Stimulated activated CD4-positive, alpha-beta T cell treated with anti-CD3 and anti-CD28 coated beads, Interleukin-4, amount 100 ng/mL, for 48 hours (primary cell): ENCODE measurements around the gene SERPINA6.
"Not testable (repeated sequence)": the region's sequence is repeated elsewhere in the genome, so short reads cannot be mapped to it uniquely, and the experiment has no call there.

Source experiments
- DNase-seq, 2 donors: peaks; one replicate each; pipeline ENCODE4 v3.0.0-alpha.2; 2020; ENCODE audit warnings: low read depth in 2 of 2

SERPINA6 gene, protein sequence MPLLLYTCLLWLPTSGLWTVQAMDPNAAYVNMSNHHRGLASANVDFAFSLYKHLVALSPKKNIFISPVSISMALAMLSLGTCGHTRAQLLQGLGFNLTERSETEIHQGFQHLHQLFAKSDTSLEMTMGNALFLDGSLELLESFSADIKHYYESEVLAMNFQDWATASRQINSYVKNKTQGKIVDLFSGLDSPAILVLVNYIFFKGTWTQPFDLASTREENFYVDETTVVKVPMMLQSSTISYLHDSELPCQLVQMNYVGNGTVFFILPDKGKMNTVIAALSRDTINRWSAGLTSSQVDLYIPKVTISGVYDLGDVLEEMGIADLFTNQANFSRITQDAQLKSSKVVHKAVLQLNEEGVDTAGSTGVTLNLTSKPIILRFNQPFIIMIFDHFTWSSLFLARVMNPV

DNA sequence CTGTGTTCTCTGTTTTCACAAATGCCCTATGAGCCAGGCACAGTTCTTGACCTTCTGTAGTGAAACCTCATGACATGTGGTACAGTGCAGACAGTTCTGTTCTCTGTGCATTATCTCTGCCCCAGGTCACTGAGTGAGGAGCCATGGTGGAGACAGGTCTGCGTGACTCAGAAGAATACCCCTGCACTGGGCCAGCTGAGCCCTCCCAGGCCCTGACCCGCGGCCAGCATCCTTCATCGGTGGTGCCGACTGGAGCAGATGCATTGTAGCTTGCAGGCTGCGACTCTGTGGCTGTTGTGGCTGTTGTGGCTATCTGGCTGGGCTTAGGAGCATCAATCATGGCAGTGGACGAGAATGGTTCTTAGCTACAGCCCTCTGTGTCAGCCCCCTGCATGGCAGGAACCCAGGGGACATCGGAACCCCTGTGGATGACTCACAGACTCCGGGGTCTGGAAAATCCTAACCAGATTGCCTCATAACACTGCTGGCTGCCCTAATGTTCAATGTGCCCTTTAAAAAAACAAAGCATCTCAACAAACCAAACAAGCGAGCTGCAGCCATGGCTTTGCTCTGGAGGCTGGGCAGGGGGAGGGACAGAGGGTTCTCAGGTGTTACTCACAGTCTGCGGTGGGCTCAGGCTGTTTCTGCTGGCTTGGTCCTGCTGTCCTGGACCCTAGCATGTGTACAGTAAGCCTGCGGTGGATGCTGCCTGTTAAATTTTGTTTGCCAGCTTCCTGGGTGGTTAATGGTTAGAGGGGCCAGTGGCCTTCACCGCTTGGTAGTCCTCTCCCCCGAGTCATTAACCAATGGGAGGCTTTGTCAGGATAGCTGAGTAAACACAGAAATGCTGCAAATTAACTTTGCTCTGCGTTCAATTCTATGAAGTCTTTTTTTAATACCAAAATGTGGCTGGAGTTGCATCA, at the start of gene SERPINA6:
SERPINA6 (minus strand) TSS at position 689 of the 923 bp plus-strand sequence. CDS start 8,688 bp downstream, outside the sequence.
- no peak for DNase-seq

DNA sequence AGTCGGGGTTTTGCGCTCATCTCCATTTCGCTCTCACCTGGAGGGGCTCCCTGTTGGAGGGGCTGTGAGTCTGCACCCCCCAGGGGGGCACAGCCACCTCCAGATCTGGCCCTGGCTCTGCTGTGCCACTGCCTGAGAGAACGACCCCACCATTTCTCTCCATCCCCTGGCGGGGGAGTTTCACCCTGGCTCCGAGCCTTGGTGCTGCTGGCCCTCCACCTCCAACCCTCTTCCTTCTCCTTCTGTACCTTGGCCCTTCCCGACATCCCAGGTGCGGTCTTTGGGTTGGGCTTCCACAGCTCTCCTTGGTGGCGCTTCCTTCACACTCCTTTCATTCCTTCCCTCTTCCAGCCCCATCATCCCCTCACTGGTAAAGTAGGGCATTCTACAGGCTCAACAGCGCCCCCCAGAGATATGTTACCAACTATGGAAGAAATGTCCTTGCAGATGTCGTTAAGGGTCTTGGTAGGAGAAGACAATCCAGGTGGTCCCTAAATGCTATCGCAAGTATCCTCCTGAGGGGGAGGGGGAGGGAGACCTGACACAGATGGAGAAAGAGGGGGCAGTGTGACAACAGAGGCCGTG, 49.0 kb upstream of the SERPINA6 start:
- DNase-seq: no peak

DNA sequence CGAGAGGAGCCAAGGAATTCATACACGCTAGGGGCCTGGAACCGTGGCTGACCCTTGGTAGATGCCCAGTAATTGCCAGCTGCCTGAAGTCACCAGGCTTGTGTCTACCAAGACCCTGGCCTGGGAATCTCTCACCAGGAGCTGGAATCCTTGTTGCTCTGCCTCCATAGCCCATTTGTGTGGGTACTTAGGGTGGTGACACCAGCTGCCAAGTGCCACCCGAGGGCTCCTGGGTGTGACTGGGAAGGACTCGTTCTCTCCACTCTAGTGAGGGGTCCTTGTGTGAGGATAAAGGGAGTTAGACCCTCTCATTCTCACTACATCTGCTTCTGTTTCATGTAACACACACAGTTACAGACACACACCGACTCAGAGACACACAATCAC, 47.4 kb upstream of the SERPINA6 start:
- DNase-seq: no peak

DNA sequence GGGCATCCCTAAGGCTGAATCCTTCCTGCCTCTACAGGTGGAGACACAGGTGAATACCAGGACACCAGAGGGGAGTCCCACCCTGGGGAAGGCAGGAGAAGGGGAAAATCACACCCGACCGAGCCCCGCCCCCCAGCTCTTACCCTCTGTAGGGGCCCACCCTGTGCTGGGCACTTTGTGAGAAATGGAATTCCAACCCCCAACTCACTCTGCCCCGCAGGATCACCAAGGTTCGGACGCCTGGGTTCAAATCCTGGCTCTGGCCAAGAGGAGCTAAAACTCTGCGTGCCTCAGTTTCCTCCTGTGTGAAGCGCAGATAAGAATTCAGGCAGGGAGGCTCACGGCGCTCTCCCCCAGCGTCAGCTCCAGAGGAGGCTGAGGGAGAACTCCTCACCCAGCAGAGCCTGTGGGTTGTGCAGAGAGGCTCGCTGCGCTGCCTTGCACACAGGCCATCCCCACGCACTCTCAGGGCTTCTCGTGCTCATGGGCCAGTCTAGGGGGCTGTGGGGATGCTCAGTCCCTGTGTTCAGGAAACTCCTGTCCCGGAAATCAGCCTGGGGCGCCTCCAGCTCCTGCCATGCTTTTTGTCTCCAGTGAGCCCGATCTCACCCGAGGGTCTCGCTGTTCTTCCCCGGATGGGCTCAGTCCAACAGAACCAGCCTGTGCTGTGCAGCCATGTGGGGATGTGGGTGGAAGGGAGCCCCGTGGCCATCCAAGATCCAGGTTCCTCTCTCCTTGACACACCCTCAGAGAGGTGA, 46.8 kb upstream of the SERPINA6 start:
- DNase-seq: not testable (repeated sequence)

DNA sequence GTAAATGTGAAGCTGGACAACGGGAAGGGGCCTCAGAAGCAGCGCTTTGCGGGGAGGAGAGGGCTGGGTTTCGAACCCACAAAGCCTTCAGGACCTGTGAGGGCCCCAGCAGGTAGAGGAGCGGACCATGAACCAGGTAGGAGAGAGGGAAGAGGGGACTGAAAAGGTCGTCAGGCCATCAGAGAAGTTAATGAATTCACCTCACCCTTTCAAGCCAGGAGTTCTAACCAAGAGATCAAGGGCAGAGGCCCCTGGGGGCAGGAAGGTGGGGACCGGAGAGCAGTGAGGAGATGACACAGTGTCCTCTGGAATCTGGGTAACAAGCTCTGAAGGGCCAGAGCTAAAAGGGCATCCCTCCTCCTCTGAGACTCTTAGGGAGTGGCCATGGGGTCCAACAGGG, 45.8 kb upstream of the SERPINA6 start:
- no peak for DNase-seq

DNA sequence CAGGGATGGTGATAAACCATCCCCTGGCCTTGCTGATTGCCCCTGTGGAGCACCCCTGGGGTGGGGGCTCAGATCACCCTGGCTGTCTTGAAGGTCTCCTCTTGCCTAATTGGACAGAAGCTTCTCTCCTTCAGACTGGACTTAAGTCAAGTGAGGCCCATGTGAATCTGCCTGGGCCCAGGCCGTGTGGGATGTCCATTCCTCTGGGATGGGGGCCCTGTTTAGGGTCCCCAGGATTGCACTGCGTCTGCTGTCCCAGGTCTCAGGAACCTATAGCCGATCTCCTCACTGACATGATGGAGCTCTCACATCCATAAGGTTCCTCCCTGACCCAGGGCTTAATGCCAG, 45.1 kb upstream of the SERPINA6 start:
- no peak for DNase-seq

DNA sequence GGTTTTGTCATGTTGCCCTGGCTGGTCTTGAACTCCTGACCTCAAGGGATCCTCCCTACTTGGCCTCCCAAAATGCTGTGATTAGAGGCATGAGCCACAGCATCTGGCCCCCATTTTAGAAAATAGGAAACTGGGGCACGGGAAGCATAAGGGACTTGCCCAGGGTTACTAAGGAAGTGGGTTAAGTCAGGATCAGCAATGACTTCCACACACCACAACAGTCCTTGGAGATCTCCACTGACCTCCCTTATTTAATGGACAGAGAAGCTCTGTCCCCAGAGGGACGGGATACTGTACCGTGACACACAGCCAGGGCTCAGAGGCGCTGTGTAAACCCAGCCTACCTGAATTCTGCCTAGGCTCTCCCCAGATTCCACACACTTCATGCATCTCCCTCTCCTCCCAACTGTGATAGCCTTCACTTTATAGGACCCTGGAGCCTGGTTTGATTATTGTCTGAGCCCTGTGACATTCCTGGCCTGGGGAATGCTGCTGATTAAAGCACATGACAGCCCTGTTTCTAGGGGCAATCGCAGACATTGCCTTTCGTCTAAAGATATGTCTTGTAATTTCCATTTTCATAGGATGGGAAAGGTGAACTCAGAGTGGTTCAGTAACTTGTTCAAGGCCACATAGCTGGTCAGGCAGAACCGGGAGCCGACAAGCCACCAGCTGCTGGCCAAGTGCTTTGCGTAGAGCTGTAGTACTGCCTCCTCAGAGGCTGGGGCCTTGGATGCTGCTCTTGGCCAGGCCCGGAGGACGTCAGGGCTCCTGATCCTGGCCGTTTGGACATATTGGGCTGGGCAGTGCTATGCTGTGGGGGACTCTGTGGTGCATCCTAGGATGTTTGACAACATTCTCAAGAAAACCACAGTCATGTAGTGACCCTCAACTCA, 44.5 kb upstream of the SERPINA6 start:
- no peak for DNase-seq

DNA sequence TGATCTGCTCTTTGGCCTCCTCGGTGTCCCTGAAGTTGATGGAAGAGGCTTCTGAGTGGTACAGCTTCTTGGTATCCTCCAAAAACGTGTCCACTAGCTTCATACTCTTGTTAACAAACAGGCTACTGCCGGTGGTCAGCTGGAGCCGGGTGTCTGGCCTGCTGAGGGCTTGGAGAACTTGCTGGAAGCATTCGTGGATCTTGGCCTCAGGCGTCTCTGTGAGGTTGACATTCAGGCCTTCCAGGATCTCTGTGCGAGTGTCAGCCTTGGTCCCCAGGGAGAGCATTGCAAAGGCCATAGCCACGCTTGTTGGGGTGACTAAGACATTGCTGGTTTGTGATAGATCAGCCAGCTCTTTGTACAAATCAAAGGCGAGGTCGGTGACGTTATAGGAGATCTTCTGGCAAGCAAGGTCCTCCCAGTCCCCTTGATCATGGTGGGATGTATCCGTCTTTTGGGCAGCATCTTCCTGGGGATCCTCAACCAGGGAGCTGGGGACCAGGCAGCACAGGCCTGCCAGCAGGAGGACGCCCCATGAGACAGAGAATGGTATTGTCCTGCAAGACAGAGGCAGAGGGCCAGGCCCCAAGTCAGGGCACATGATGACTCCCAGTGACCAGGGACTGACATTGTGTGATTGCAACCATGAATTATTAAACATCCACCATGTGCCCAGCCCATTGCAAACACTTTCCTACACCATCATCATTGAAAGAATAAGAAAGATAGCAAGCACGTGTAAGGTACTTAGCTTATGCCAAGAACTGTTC, 43.2 kb upstream of the SERPINA6 start, which contains the start of gene SERPINA2:
SERPINA2 (minus strand) TSS at position 553 of the 770 bp plus-strand sequence.
- no peak for DNase-seq

DNA sequence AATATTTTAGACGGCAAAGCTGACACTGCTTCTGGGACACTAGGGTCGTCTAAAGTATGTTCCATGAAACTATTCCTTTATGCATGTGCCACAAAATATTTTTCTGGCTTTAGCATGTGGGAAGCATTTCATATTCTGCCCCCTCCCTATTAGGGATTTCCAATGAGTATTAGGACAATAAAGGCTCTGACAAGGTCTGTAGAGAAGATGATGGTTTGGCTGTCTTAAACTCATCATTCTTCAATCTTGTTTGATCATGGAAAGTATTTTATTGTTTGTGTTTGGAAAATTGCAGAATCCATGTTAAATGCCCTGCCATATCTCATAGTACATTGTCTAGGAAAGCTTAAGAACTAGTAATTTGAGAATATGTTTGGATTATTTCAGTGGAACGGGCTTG, 42.5 kb upstream of the SERPINA6 start:
- DNase-seq: no peak

DNA sequence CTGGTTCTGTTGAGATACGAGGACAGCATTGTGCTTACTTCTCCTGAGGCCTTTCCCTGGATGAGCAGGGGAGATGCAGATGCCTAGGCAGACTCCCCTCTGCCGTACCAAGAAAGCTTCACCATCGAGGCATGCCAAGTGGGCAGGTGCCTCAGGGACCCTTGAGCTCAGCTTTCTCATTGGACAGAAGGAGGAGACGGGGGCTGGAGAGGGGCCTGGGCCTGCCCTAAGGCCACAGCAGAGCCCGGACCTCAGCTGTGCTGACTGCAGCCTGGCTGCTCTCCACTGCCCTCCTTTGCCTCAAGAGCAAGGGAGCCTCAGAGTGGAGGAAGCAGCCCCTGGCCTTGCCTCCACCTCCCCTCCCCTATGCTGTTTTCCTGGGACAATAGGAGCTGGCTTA, 41.8 kb upstream of the SERPINA6 start:
- no peak for DNase-seq

DNA sequence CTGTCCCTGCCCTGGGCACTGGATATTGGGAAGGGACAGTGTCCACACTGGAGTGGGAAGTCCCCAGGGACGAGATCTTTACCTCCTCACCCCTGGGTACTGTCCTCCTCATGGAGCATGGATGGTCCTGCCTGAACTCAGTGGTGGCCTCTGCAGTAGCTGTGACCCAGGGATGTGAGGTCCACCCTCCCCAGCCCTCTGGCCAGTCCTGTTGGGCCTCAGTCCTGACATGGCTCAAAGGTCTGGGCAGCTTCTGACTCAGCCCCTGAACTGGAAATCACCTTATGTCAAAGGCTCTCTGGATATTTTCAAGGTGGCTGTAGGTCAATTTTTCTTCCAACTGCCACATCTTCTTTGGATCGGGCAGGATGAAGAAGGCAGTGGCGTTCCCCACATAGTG, 40.9 kb upstream of the SERPINA6 start:
- DNase-seq: no peak

DNA sequence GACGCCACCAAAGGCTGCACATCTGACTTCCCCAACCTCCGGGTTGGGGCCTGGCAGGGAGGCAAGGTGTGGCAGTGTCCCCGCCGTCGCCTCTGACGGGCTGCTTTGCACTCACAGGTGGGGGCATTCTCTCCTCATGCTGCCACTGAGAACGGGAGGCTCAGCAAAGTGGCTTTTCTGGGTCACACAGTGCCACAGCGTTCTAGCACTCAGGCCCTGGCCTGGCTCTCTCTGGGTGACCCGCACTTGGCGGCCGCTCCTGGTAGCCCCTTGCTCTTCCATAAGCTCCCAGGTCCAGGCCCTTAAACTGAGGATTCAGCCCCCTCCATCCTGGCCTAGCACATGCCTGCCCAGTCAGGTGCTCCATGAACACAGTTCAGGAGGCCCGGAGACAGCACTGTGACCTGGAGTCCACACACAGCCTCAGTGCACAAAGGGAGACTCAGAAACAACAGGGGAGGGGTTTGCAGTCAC, 40.1 kb upstream of the SERPINA6 start:
- DNase-seq: no peak

DNA sequence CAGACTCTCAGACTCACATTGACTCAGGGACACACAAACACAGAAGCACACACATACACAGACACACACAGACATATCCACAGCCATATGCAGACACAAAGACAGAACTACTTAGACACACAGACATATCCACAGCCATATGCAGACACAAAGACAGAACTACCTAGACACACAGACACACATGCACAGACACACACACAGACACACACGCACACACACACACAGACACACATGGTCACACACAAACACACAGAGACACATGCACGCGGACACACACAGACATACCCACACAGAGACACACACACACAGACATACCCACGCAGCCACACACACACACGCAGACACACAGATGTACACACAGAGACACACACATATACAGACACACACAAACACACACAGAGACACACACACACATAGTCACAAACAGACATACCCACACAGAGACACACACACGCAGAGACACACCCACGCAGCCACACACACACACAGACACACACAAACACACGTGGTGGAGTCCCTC, 39.5 kb upstream of the SERPINA6 start:
- DNase-seq: no peak

DNA sequence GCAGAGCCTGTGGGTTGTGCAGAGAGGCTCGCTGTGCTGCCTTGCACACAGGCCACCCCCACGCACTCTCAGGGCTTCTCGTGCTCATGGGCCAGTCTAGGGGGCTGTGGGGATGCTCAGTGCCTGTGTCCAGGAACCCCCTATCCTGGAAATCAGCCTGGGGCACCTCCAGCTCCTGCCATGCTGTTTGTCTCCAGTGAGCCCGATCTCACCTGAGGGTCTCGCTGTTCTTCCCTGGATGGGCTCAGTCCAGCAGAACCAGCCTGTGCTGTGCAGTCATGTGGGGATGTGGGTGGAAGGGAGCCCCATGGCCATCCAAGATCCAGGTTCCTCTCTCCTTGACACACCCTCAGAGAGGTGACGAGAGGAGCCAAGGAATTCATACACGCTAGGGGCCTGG, 38.5 kb upstream of the SERPINA6 start:
- DNase-seq: no peak

DNA sequence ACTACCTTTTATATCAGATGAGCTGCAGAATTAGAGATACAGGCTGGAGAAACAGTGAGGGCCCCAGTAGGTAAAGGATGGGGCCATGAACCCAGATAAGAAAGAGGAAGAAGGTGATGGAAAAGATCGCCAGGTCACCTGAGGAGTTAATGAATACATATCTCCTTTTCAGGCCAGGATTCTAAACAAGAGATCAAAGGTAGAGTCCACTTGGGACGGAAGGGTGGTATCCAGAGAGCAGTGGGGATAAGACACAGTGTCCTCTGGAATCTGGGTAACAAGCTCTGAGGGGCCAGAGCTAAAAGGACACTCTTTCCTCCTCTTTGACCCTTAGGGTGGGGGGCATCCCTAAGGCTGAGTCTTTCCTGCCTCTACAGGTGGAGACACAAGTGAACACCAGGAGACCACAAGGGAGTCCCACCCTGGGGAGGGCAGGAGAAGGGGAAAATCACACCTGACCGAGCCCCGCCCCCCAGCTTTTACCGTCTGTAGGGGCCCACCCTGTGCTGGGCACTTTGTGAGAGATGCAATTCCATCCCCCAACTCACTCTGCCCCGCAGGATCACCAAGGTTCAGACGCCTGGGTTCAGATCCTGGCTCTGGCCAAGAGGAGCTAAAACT, 37.9 kb upstream of the SERPINA6 start:
- no peak for DNase-seq

DNA sequence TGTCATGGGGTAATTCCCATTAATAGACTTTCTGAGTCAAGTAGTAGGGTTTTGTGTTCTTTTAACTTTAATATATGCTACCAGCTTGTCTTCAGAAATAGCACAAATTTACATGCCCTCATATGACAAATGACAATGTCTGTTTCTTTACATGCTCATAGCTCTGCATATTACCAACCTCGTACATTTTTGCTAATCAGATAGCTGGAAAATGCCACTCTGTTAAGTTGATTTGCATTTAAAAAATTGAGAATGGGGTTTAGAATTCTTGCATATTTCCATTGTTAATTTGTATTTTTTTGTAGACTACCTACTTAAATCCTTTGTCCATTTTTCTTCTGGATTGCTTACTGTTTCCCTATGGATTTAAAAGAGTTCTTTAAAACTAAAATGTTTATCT, 34.0 kb upstream of the SERPINA6 start:
- DNase-seq: no peak

DNA sequence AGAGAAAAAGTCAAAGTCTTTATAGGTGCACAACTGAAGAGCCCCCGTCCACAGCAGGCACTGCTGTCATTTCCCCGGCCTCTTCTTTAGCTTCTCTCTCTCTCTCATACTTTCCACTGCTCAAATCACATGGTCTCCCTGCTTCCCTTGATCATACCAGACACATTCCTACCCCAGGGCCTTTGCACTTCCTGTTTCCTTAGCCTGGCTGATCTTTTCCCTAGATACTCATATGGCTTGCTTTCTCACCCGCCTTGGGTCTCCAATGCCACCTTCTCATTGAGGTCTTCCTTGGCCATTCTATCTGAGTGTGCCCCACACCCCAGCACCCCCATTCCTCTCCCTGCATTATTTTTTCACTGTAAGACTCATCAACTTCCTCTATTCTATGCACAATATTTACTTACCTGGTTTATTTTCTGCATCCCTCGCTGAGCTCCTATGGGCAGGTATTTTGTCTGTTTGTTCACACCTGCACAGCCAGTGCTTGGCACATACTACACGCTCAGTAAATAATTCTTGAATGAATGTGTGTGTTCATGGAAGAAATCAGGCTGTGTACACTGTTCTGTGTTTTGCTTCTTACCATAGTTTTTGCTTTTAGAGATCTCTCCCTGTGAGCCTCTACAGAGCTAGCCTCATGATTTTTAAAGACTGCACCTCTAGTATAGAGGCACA, 33.4 kb upstream of the SERPINA6 start:
- DNase-seq: no peak

DNA sequence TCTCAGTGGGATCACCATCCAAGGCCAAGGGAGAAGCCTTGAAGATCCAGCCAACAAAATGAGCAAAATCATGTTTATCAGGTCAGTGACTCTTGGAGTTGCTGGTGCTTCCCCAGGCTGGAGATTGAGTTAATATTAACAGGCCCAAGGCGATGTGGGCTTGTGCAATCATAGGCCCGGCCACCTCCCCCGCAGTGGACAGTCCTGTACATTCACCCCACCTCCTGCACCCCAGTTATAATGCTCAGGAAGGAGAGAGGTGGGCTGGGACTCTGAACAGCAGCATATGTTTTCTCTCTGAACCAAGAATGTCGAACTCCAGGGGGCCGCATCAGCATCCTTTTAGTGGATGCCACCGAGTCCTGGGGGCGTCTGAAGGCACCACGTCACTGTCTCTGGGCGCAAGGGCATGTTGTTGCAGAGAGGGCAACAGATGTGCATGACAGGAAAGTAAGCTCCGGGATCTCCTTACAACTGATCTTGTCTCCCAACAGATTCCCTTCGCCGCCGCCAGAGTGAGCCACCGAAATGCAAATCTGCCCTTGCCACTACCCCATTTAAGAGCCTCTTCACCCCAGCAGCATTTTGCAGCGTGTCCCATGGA, 32.2 kb upstream of the SERPINA6 start:
- no peak for DNase-seq
